ENCODE results near the gene JAK3.

Gene JAK3

DNA sequence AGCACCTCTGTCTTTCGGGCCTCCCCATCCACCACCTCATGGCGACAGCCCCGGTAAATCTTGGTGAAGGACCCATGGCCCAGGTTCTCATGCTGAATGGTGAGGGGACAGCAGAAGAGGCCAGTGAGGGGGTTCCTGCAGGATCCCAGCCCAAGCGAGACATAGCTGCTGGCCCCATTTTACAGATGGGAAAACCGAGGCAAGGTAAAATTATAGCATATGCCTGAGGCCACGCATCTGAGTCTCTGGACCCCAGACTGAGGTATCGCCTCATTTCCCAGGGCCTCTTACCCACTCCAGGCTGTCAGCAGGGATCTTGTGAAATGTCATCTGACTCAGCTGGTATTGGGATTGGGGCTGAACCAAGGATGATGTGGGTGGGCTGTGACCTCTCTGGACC lies 9.8 kb downstream of the JAK3 start:
- no peak for DNase-seq

DNA sequence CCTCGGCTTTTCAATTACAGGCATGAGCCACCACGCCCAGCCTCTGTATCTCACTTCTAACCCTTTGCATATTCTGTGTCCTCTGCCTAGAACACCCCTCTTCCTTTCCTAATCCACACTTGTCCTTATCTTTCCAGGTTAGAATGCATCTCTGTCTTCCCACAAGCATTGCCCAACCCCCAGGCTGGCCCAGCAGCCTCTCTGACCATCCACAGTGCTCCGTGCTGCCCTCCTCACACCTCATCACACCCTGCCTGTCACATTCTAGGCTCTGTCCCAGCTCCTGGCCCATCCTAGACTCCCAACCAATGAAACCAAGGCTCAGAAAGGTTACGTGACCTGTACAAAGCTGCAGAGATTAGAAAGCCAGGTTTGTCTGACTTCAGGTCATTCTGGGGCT lies 11.3 kb downstream of the JAK3 start:
- DNase-seq = no peak

DNA sequence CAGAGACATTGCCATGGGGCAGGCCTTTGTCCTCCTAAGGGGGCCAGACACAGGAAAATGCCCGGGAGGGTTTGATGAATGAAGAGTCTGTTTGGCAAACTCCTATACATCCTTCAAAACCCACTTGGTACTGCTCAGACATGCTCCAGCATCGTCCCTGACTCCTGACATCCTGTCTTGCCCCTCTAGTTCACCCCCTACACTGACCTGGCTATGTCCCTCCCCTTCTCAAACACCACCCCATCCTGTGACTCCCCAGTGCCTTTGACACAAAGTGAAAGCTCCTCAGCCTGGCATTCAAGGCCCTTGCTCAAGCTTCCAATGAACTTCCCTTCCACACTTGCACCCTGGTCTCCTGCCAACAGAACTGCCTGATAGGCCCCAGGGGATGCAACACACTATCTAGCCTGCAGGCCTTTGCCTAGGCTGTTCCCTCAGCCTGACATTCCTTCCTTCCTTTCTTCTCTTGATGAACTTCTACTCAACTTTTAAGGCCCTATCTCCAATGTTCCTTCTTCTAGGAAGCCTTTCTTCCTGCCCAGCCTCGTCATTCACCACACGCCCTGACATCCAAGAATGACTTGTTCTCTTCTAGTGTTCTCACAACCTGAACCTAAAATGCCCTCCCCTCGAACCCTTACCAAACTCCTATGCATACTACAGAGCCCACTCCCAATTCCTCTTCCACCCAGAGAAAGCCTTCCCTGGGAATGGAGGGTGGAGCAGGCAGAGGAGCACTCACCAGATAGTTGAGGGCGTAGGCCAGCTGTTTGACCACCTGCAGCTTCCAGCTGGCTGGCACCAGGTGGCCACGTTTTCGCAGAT lies 12.4 kb downstream of the JAK3 start:
- DNase-seq = no peak

DNA sequence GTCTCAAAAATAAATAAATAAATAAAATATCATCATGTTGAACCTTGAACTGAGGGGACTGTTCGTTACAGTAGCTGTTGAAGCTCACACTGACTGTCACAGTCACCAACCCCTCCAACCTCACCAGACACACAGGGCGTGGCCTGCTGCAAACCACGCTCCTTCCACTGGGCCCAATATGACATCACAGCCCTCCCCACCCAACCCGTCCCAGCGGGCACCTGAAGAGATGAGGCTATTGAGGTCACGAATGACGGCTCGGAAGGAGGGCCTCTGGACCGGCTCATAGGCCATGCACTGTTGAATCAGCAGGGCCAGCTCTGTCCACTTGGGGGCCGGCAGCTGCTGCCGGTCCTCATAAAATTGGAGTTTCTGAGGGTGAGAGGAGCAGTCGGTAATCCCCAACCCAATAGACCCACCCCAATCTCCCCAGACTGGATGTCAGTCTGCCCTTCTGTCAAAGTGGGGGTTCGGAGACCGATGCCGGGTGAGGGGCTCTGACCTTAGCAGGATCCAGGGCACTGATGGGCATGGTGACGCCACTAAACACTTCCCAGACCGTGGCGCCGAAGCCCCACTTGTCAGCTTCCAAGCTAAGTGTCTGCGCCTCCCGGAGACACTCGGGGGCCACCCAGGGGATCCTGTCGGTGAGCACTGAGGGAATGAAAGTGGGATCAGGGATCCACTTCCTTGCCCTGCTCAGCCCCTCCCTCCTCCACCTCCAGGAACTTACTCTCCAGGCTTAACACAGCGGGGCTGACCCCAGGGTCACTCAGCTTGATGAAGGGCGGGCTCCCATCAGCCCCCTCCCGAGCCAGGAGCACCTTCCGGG lies 13.2 kb downstream of the JAK3 start:
- DNase-seq = no peak

DNA sequence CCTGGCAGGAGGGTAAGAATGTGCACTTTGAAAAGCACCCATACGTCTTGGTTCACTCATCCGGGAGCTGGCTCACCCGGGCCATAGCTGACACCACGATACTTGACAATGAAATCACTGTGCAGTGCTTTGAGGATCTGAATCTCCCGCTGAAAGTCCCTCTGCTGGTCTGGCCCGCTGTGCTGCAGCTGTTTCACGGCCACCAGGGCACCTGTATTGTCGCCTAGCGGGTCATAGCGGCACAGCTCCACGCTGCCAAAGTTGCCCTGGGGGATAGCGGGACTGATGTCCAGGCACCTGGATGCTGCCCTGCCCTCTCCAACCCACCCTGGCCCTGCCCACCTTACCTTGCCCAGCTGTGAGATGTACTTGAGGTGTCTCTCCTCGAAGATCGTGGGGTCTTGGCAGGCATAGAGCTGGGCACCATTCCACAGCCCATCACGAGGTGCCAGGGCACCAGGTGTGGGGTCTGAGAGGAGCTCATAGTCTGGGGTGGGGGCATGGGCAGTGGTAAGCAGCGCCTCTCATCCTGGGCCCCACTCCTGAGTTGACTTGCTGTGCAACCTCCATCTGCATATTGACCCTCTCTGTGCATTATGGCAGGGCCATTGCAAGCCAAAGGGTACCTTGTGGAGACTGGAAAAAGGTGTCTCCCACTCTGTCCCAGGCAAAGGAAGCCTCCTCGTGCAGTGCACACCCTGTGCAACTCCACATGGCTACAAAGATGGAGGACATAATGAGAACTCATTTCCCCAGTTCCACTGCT lies 15.2 kb downstream of the JAK3 start:
- no peak for DNase-seq

DNA sequence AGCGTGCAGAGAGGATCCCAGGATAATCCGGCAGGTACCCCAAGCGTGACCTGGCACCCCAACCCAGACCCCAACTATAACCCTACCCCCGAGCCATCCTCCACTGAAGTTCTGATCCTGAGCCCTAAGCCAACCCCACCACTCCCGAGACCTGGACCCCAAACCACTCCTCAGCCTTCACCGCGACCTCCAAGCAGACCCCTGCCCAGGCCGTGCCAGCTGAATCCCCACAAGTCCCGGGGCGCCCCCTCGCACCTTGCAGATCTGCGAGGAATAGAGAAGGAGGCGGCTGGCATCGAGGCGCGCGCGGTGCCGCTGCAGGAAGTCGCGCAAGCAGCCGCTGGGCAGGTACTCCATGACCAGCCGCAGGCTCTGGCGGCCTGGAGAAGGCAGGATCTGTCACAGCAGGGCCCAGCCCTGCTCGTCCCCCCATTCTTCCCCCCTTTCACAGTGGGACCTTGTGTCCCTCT lies 16.3 kb downstream of the JAK3 start:
- no peak for DNase-seq

DNA sequence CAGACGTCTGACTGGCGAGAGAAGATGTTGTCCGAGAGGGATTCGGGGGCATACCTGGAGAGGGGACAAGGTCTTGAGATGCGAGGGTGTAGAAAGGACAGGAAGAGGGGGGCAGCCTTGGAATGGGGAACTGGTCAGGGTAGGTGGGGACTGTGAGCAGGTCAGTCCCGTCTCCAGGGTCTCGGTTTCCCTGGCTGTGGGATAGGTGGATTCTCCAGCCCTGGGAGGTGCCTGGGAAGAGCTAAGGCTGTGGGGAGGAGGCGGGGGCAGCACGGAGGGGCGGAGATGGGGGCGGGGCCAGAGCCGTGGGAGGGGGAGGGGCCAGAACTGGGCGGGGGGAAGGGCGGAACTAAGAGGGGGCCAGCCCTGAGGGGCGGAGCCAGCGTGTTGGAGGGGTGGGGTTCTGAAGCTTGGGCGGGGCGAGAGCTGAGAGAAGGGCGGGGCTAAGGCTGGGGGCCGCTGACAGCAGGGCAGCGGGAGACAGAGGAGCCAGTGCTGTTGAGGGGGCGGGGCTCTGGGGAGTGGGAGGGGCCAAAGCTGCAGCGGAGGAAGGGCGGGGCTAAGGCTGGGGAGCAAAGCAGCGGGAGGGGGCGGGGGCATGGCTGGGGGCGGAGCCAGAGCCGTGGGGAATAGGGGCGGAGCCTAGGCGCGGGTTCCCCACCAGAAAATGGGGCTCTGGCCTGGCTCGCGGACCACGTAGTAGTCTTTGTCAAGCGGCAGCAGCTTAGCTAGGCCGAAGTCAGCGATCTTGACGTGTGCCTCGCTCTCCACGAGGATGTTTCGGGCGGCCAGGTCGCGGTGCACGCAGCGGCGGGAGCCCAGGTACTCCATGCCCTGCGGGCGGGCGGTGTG lies 17.0 kb downstream of the JAK3 start:
- DNase-seq = peak; percentile 90 to 96

DNA sequence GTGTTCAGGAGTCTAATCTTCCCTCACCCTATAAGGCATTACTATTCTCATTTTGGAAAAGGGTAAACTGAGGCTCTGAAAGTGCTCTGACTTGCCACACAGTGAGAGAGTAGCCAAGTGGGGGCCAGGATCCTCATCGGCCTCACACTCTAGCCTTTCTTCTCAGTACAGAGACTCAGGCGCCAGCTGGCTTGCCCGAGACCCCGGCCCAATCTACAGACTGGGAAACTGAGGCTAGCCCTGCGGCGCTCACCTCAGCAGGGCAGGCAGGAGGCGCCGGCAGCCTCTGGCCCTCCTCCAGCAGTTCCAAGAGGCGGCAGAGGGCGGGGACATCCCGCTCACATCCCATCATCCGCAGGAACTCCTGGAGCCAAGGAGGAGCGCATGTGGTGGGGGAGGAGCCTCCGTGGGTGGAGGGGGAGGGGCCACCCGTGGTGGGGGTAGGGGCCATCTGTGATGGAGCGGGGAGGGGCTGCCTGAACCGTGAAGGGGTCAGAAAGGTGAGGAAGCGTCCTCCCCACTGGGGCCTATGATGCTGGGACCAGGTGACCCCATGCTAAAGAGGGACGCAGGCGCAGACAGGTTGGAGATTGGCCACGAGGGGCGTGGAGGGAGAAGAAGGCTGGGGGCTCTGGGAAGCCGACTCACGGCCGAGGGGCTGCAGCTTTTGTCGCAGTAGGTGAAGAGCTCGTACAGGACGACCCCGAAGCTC lies 17.8 kb downstream of the JAK3 start:
- peak in 1 of 2 experiments; percentile 40 for DNase-seq

DNA sequence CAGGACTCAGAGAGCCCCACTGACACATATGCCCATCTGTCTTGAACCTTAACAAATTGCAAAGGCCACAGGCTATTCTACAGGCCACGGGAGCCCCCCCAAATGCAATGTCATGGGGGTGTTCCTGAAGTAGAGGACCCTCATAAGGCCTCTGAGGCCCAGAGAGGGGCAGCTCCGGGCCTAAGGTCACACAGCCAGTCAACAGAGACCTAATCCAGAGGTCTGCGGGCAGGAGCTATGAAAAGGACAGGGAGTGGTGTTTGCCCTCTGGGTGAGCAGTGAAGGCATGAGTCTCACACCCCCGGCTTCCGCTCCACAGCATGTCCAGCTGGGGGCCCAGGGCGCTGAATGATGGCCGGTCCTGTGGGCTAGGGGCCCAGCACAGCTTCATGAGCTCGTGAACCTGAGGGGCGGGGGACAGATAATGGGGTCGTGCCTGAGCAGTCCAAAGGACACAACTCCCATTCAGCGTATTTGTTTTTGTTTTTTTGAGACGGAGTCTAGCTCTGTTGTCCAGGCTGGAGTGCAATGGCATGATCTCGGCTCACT lies 21.2 kb downstream of the JAK3 start:
- DNase-seq = no peak

DNA sequence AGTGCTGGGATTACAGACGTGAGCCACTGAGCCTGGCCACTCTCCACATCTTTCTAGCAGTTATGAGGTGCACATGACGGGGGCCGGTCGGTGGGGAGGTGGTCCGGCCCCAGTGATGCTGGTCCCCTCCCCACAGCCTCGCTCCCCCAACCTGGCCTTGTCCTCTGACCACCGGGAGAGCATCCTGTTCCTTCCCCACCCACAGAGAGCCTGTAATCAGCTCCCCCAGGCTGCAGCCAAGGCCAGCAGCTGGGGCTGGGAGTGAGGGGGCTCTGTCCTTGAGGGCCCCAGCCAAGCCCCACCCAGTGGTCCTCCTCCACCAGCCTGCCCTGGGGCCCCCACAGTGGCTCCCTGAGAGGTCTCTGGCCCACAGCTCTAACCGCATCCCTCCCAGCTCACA lies 23.4 kb downstream of the JAK3 start:
- DNase-seq = no peak

DNA sequence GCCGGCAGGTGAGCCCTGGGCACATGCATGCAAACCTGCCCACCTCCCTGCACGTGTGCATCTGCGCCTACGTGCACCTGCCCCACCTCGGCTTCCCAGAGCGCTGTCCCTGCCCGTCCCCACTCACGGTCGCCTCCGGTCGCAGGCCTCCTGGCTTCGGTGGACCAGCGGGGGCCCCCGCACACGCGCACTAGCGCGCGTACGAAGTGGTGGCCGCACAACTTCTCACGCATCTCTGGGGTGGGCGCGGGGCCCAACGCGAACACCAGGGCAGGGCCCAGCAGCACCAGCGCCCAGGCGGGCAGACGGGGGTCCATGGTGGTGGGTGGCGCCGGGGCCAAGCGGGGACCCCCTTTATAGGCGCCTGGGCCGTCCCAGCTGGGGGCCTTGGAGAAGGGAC lies 26.6 kb downstream of the JAK3 start, which contains the start of gene INSL3:
INSL3 (minus strand) TSS at position 330 of the 400 bp plus-strand sequence; CDS start at position 317, 13 bp downstream.
- DNase-seq = no peak

DNA sequence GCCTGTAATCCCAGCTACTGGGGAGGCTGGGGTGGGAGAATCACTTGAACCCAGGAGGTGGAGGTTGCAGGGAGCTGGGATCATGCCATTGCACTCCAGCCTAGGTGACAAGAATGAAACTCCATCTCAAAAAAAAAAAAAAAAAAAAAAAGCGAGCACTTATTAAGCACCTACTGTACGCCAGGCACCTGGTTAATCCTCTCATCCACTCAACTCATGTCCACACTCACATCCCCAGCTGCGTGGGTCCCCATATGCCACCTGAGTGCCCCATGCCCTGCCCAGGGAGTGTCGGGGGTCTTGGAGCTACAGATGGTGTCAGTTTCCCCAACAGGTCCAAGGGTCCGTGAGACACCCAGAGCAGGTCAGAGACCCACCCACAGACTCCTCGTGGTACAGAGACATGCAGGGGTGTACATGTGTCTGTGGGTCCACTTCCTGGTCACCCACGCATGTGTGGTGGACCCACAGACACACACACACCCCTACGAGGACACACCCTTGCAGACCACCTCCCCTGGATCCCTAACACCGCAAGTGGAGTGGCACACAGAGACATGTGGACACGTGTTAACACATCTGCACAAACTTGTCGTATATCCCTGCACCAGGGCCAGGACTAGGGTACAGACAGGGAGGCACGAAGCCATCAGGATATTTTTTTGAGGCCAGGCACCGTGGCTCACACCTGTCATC lies 30.0 kb downstream of the JAK3 start:
- no peak for DNase-seq

DNA sequence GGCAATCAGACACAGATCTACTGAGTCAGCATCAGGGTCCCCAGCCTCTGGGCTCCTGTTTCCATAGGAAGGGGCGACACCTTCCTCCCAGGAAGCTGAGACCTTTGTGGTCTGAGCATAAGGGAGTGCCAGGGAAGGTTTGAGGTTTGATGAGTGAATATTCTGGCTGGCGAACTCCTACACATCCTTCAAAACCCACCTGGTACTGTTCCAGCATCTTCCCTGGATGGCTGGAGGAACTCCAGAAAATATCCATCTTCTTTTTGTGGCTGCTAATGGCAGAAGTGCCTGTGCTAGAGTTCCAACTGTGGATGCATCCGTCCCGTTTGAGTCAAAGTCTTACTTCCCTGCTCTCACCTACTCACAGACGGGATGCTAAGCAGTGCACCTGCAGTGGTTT lies 35.7 kb downstream of the JAK3 start:
- DNase-seq = no peak

DNA sequence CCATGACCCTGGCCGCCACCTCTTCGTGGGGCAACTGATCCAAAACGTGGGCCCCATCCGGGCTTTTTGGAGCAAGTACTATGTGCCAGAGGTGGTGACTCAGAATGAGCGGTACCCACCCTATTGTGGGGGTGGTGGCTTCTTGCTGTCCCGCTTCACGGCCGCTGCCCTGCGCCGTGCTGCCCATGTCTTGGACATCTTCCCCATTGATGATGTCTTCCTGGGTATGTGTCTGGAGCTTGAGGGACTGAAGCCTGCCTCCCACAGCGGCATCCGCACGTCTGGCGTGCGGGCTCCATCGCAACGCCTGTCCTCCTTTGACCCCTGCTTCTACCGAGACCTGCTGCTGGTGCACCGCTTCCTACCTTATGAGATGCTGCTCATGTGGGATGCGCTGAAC lies 36.1 kb downstream of the JAK3 start:
- no peak for DNase-seq

DNA sequence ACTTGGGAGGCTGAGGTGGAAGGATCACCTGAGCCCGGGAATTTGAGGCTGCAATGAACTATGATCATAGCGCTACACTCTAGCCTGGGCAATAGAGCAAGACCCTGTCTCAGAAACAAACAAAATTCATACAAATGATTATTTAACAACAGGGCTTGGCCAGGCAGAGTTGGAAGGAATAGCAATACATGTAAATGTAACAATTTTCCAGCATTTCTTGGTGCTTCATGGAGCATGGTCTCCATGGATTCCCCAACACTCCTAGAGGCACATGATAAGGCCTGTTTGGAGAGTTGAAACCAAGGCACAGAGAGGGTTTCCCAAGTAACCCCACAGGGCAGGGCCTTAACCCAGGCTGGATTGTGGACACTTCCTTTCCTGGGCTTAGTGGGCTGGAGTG lies 36.7 kb downstream of the JAK3 start:
- no peak for DNase-seq

DNA sequence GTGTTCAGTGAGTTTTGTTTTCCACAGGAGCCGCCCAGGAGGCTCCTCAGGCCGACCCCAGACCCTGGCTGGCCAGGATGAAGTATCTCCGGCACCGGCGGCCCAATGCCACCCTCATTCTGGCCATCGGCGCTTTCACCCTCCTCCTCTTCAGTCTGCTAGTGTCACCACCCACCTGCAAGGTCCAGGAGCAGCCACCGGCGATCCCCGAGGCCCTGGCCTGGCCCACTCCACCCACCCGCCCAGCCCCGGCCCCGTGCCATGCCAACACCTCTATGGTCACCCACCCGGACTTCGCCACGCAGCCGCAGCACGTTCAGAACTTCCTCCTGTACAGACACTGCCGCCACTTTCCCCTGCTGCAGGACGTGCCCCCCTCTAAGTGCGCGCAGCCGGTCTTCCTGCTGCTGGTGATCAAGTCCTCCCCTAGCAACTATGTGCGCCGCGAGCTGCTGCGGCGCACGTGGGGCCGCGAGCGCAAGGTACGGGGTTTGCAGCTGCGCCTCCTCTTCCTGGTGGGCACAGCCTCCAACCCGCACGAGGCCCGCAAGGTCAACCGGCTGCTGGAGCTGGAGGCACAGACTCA lies 40.0 kb downstream of the JAK3 start:
- no peak for DNase-seq

DNA sequence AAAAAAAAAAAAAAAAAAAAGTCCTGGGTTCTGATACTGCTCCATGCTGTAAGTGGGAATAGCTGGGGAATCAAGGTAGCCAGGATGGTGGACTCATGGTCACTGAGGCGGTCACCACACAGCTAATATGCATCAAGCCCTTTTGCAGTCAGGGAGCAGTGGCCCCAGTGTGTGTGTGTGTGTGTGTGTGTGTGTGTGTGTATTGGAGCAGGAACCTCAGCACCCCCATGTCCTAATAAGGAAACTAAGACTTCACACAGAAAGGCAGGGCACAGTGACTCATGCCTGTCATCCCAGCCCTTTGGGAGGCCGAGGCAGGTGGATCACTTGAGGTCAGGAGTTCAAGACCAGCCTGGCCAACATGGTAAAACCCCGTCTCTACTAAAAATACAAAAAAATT lies 40.8 kb downstream of the JAK3 start:
- no peak for DNase-seq

DNA sequence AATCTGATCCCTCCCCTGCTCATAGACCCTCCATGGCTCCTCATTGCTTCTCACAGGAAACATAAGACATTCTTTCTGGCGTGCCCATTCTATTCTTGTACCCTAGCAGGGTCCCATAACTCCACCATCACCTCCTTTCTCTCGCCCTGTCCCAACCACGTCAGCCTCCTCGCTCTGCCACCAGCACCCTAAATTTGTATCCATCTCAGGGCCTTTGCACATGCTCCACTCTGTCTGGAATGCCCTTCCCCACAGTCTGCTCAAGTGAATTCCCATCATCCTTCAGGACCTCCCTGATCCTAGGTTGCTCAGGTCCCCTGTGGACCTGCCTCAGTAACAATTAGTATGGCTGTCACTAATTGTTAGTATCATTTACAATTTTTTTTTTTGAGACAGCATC lies 42.4 kb downstream of the JAK3 start:
- DNase-seq = no peak

DNA sequence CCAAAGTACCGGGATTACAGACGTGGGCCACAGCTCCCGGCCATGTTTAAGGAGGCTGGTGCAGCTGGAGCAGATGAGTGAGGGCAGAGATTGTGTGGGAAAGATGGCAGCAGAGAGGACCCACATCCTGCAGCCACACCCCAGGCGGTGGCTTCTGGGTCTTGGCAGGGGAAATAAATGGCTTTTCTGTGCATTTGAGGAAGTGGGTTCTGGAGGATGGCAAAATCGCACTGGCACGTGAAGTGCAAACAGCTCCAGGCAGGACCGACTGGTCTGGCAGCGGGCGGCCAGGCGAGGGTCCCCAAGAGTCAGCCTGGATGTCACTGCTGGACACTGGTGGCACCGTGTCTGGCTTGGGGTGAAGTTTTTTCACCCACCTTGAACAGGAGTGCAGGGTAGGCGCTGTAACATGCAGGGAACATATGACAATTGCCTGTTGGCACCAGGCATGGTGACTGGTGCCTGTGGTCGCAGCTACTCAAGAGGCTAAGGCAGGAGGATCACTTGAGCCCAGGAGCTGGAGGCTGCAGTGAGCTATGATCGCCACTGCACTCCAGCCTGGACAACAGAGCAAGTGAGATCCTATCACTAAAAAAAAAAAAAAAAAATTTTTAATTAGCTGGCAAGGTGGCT lies 44.4 kb downstream of the JAK3 start:
- DNase-seq = no peak

Measured in cerebellar nuclear complex (tissue), 1 donor.